Neural crest cell (in vitro differentiated cells): ENCODE data around the gene TBC1D17. TPM values are rescaled to one million over a fixed set of nuclear protein-coding genes. Genes with fewer than 3 reads are reported as not detected.

Source experiments
- DNase-seq: peaks from one replicate; pipeline ENCODE4 v3.0.0; 2021; ENCODE audit warnings: low read depth, mixed read lengths, low spot score
- H3K27ac Mint-ChIP-seq: one replicate; pipeline ENCODE4 v1.8.0; 2021; ENCODE audit warnings: mild to moderate bottlenecking, mixed read lengths; ENCODE audit not compliant: unreplicated experiment
- H3K27me3 Mint-ChIP-seq: 2 replicates; pipeline ENCODE4 v1.8.0; 2021; ENCODE audit warnings: low read depth, mild to moderate bottlenecking, mixed read lengths
- H3K36me3 Mint-ChIP-seq: 2 replicates; pipeline ENCODE4 v1.8.0; 2021; ENCODE audit warnings: low read depth, mild to moderate bottlenecking, mixed read lengths
- H3K4me1 Mint-ChIP-seq: 2 replicates; pipeline ENCODE4 v1.8.0; 2021; ENCODE audit warnings: mixed read lengths
- H3K4me3 Mint-ChIP-seq: one replicate; pipeline ENCODE4 v1.8.0; 2021; ENCODE audit warnings: mild to moderate bottlenecking, mixed read lengths
- H3K9me3 Mint-ChIP-seq: 2 replicates; pipeline ENCODE4 v1.8.0; 2021; ENCODE audit warnings: mixed read lengths
- total RNA-seq: library from RNA; stranded (reverse); gene quantifications from 2 replicates; pipeline ENCODE4 v1.2.1, GENCODE V29; 2021
- TF ChIP-seq, protein P1 (sequence below): fragments of 200-600 bp; sonication (generic); conservative IDR thresholded peaks from 2 replicates; pipeline ENCODE4 v1.5.0; 2021; ENCODE audit warnings: antibody characterized with exemption, mild to moderate bottlenecking

Gene TBC1D17
- total RNA-seq, 1 donor from 2014 or later, result 30.5 TPM

DNA sequence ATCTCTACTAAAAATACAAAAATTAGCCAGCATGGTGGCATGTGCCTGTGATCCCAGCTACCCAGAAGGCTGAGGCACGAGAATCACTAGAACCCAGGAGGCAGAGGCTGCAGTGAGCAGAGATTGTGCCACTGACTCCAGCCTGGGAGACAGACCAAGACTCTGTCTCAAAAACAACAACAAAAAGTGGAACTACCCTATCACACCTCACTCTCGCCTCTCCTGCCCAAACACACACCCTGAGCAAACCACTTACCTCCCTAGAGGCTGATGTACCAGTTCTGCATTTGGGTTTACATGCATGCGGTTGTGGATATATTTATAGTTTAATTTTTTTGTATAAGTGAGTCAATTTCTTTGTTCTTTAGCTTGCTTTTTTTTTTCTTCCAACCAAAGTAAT is 34.2 kb upstream of the TBC1D17 start:
- H3K27me3 Mint-ChIP-seq, result no peaks in the 10 kb centered on the region
- no peak for DNase-seq

DNA sequence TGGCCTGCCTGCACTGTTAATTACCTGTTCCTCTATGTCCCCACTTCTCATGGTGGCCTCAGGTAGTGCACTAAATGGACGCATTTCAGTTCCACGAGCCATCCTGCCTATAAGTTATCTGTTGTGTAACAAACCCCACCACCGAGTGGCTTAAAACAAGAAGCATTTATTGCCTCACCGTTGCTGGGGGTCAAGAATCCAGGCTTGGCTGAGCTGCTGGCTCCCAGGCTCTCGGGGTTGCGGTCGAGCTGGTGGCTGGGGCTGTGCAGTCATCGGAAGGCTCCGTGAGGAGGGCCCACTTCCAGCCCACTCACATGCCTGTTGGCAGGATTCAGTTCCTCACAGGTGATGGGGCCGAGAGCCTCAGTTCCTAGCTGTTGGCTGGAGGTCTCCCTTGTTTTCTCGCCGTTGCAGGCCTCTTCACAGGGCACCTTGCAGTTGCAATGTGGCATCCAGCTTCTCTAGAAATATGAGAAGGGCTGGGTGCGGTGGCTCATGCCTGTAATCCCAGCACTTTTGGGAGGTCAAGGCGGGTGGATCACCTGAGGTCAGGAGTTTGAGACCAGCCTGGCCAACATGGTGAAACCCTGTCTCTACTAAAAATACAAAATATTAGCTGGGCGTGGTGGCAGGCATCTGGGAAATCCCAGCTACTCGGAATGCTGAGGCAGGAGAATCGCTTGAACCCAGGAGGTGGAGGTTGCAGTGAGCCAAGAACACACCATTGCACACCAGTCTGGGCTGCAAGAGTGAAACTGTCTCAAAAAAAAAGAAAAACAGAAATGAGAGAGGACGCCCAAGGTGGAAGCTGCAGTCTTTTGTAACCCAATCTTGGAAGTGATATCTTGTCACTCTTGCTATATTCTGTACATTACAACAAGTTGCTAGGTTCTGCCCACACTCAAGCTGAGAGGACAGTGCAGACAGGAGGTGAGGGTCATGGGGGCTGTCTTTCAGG is 33.1 kb upstream of the TBC1D17 start:
- no peak for DNase-seq
- no peak overlapping the region for H3K4me3 Mint-ChIP-seq
- TF ChIP-seq, protein P1, sequence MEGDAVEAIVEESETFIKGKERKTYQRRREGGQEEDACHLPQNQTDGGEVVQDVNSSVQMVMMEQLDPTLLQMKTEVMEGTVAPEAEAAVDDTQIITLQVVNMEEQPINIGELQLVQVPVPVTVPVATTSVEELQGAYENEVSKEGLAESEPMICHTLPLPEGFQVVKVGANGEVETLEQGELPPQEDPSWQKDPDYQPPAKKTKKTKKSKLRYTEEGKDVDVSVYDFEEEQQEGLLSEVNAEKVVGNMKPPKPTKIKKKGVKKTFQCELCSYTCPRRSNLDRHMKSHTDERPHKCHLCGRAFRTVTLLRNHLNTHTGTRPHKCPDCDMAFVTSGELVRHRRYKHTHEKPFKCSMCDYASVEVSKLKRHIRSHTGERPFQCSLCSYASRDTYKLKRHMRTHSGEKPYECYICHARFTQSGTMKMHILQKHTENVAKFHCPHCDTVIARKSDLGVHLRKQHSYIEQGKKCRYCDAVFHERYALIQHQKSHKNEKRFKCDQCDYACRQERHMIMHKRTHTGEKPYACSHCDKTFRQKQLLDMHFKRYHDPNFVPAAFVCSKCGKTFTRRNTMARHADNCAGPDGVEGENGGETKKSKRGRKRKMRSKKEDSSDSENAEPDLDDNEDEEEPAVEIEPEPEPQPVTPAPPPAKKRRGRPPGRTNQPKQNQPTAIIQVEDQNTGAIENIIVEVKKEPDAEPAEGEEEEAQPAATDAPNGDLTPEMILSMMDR, result no peak
- peaks cover 10% of the 10 kb centered on the region for H3K36me3 Mint-ChIP-seq
- H3K4me1 Mint-ChIP-seq, result peaks cover 5% of the 10 kb centered on the region
- H3K27me3 Mint-ChIP-seq, result no peaks in the 10 kb centered on the region
- H3K9me3 Mint-ChIP-seq, result peaks cover 2% of the 10 kb centered on the region
- H3K27ac Mint-ChIP-seq, result no peak overlapping the region

More for the DNA sequence above, 34.2 kb upstream of the TBC1D17 start:
- H3K27ac Mint-ChIP-seq, result no peak overlapping the region
- no peaks in the 10 kb centered on the region for H3K9me3 Mint-ChIP-seq
- peaks cover 5% of the 10 kb centered on the region for H3K4me1 Mint-ChIP-seq
- H3K36me3 Mint-ChIP-seq, result peaks cover 13% of the 10 kb centered on the region
- H3K4me3 Mint-ChIP-seq, result no peak overlapping the region
- TF ChIP-seq, protein P1, result no peak

DNA sequence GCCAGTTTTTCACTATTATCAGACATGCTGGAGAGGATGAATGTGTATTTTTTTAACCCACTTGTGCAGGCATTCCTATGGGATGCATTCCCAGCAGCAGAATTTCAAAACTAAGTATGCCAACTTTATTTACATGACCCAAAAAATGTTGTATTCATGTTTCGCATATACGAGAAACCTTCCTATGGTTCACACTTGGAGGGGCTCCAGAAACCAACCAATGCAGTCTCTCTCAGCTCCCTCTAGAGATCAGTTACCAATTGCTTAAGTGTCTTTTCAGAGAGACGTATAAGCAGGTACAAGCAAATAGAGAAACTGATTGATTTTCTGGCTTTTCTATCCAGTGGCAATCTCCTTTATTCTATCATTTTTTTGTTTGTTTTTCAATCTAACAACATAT is 32.1 kb upstream of the TBC1D17 start:
- H3K27me3 Mint-ChIP-seq, result no peaks in the 10 kb centered on the region
- TF ChIP-seq, protein P1, result no peak
- H3K4me1 Mint-ChIP-seq, result peaks cover 11% of the 10 kb centered on the region
- H3K4me3 Mint-ChIP-seq, result no peak overlapping the region
- DNase-seq, result no peak
- H3K36me3 Mint-ChIP-seq, result peaks cover 18% of the 10 kb centered on the region
- no peak overlapping the region for H3K27ac Mint-ChIP-seq
- H3K9me3 Mint-ChIP-seq, result peaks cover 4% of the 10 kb centered on the region

DNA sequence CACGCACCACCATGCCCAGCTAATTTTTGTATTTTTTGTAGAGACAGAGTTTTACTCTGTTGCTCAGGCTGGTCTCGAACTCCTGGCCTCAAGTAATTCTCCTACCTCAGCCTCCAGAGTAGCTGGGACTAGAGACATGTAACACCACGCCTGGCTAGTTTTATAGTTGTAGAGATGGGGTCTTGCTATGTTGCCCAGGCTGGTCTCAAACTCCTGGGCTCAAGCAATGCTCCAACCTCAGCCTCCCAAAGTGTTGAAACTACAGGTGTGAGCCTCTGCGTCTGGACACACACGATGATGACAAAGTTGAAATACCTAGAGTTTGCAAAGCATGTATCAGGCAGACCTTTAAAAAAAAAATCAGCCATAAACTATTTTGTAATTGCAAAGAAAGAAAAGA is 31.1 kb upstream of the TBC1D17 start:
- Mint-ChIP-seq H3K36me3 (peaks cover 18% of the 10 kb centered on the region), H3K27me3 (peaks cover 3% of the 10 kb centered on the region), H3K27ac (no peak overlapping the region), H3K4me1 (peaks cover 8% of the 10 kb centered on the region), H3K9me3 (peaks cover 4% of the 10 kb centered on the region), H3K4me3 (peak overlapping the region; percentile 70)
- TF ChIP-seq, protein P1, result no peak
- no peak for DNase-seq

DNA sequence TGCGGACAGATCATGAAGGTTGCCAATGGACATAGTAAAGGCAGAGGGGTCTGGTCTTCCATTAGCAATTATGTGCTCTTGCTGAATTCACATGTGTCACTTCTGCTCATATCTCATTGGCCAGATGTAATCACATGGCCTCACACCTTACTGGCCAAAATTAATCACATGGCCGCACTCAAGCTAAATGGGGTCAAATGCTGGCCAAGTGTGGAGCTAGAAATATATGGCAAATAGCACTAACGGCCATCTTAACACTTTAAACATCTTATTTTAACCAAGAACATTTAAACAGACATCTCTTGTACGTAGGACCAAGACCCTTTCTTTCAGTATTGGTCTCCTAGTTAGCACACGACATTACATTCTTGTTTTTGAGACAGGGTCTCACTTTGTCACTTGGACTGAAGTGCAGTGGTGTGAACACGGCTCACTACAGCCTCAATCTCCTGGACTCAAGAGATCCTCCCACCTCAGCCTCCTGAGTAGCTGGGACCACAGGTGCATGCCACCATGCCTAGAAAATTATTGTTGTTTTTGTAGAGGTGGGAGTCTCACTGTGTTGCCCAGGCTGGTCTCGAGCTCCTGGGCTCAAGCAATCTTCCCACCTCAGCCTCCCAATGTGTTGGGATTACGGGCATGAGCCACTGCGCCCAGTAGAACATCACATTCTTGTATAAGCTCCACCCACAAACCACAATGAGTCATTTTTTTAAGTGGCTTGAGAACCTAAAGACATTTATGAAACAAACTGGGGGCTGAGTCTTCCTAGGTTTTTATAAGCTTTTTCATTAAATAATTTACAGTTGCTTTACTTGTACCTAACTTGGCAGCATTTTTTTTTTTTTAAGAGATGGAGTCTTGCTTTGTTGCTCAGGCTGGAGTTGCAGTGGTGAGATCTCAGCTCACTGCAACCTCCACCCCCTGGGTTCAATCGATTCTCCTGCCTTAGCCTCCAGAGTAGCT is 29.5 kb upstream of the TBC1D17 start:
- TF ChIP-seq, protein P1, result no peak
- Mint-ChIP-seq H3K27me3 (peaks cover 14% of the 10 kb centered on the region), H3K27ac (no peak overlapping the region), H3K36me3 (peaks cover 26% of the 10 kb centered on the region), H3K4me3 (peak overlapping the region; percentile 69), H3K4me1 (peaks cover 19% of the 10 kb centered on the region), H3K9me3 (peaks cover 4% of the 10 kb centered on the region)
- no peak for DNase-seq
